Ishikawa (cell line): ENCODE results near the gene LYRM4.

Source experiments
- RAD21 ChIP-seq: IDR thresholded peaks from 2 replicates; pipeline ENCODE4 v1.6.1; 2012; ENCODE audit warnings: low read depth
- YY1 ChIP-seq: IDR thresholded peaks from 2 replicates; pipeline ENCODE4 v1.6.1; 2012; ENCODE audit warnings: low read depth
- ZBTB7A ChIP-seq: IDR thresholded peaks from 2 replicates; pipeline ENCODE4 v1.6.1; 2012; ENCODE audit warnings: low read depth

- TF ChIP-seq ZBTB7A, result no peak
- no peak for TF ChIP-seq RAD21
- TF ChIP-seq YY1, result no peak
Observed at GRCh38 chr6:5080574-5080973, 180.2 kb downstream of the LYRM4 start.
